T47D (cell line): Measurements from ENCODE around the gene RGS11.
"Not testable (repeated sequence)": the region's sequence is repeated elsewhere in the genome, so short reads cannot be mapped to it uniquely, and the experiment has no call there.

Source experiments
- DNase-seq, 2 experiments: peaks; one replicate each; pipeline versions ENCODE4 v3.0.0 to v3.0.0-alpha.2; 2011 to 2012; ENCODE audit warnings: low read depth in 1 of 2, low spot score in 1 of 2
- JUND ChIP-seq: IDR thresholded peaks from 2 replicates; pipeline ENCODE4 v1.6.1; 2012; ENCODE audit warnings: low read depth
- in situ Hi-C: cut with HindIII; loops from 2 replicates; pipeline ENCODE4 v1.10.0; 2016; ENCODE audit warnings: low sequenced_read_pairs, low pct_unique_long_range_greater_than_20kb

RGS11 gene

GRCh38 chr16:270381-271255, 5.1 kb downstream of the RGS11 start:
- no peak for DNase-seq
- in situ Hi-C loops, result no loop called here
- no peak for TF ChIP-seq JUND

- in situ Hi-C loops, result no loop called here
- TF ChIP-seq JUND, result no peak
- no peak for DNase-seq
Measured at GRCh38 chr16:269061-269796, 6.5 kb downstream of the RGS11 start.

- DNase-seq, result peak in 1 of 2 experiments; percentile 34
- TF ChIP-seq JUND, result no peak
- in situ Hi-C loops, result no loop called here
Measured at GRCh38 chr16:268141-269053, 7.3 kb downstream of the RGS11 start.

DNA sequence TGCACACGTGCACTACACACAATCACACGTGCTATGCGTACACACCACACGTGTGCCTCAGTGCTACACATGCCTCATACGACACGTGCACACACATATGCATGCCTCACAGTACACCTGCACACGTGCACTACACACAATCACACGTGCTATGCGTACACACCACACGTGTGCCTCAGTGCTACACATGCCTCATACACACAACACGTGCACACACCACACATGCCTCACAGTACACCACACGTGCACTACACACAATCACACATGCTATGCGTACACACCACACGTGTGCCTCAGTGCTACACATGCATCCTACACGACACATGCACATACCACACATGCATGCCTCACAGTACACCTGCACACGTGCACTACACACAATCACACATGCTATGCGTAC, 8.2 kb downstream of the RGS11 start:
- DNase-seq, in situ Hi-C loops: not testable (repeated sequence)

DNA sequence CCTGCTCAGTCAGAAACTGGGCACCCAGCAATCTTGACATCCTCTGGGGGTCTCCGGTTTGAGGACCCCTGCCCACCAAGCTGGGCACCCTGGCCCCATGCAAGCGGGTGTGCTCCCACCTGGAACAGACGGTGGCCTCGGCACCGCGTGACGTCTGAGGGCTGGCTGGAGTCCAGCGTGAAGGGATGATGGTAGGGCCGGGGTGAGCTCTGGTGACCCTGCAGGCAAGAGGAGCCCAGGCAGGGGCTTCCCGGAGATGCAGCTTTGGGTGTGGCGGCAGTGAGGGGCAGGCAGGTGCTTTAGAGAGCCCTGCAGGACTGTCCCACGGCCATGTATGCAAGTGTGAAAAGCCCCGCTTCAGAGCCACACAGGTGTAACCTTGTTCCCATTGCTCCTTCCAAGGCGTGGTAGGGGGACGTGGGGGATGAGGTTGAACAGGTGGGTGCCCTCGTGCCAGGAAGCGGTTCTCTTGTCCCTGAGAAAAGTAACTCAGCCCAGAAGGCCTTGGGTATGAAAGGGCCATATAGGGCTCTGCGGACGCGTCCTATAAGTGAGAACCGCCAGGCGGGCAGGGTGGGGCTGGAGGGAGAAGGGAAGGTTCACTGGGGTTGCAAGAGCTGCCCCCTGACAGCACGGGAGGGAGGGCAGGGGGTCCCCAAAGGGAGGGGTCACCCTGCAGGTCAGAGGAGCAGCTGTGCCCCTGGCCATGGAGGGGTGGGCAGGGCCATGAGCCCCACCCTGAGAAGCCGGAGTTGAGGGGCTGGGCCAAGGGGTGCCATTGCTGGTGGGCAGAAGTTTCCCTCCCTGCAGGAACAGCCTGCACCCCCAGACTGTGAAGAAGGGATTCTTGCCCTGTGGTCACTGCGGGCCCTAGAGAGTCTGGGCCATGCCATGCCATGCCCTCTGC, 9.2 kb downstream of the RGS11 start:
- in situ Hi-C loops, result no loop called here
- DNase-seq, result no peak
- TF ChIP-seq JUND, result no peak

GRCh38 chr16:265711-266110, 10.0 kb downstream of the RGS11 start:
- in situ Hi-C loops, result no loop called here
- no peak for TF ChIP-seq JUND
- DNase-seq, result peak in 1 of 2 experiments; percentile 16

DNA sequence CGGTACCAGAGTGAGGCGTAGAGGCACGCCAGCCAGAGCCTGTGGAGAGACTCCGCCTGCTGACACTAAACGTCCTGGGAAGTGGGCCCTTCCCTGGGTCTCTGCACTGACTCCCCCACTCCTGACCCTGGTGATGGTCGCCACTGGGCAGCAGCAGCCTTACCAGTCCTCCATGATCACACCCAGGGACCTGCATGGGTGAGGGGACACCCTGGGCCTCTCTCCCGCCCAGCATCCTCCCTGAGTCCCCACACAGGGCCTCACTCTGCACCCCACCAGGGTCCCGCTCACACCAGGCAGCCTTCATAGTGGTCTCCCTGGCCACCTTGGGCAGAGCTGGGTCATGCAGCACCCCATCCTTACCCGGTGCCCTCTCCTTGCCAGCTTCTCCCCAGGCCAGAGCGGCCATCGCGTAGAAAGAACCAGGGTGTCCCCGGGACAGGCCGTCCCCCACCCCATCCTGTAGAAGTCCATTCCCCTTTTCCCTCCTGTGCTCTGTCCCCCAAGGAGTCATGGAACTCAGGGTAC, 10.7 kb downstream of the RGS11 start:
- TF ChIP-seq JUND, result no peak
- in situ Hi-C loops, result no loop called here
- DNase-seq, result no peak

DNA sequence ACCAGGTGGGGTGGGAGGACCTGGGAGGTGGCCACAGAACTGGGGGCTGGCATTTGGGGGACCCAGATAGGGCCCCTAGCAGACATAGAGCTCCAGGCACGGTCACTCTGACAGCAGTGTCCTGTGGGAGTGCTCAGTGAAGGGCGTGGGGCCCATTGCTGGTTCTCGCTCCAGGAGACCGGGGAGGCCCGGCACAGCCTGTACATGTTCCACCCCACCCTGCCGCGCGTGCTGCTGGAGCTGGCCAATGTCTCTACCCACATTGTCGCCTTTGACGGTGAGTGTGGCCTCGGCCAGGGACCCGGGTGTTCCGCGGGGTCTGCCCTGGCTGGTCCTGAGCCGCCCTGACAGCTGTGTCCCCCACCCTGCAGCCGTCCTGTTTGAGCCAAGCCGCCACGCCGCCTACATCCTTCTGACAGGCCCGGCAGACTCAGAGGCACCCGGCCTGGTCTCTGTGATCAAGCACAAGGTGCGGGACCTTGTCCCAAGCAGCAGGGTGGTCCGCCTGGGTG, 11.2 kb downstream of the RGS11 start:
- TF ChIP-seq JUND, result no peak
- in situ Hi-C loops, result no loop called here
- no peak for DNase-seq

DNA sequence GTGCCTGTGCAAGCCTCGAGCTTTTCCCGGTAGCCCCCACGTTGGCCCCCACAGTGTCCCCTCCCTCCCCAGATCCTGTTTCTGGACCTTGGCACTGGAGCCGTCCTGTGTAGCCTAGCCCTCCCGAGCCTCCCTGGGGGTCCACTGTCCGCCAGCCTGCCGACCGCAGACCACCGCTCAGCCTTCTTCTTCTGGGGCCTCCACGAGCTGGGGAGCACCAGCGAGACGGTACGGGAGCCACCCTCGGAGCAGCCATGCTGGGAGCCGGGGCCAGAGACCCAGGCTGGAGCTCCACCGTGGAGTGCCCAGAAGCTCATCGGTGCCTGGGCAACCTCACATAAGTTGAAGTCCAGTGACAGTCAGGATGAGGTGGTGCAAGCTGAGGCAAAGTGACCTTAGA, 11.8 kb downstream of the RGS11 start:
- no peak for DNase-seq
- no peak for TF ChIP-seq JUND
- in situ Hi-C loops, result no loop called here

- TF ChIP-seq JUND, result no peak
- no peak for DNase-seq
- in situ Hi-C loops, result no loop called here
Measured at GRCh38 chr16:263182-263774, 12.5 kb downstream of the RGS11 start.
